Prostate gland (tissue), 2 donors: ENCODE data around the gene SMG5.

Experiments used
- POLR2AphosphoS5 ChIP-seq: sonication (generic); formaldehyde crosslinking; IDR thresholded peaks from one replicate; pipeline ENCODE4 v1.6.1; 2017; ENCODE audit warnings: antibody characterized with exemption
- TF ChIP-seq, protein P1 (sequence below), 4 experiments: fragments of 200-600 bp in 2 of 4; fragments of 450-650 bp in 2 of 4; sonication (generic) in 2 of 4; IDR thresholded peaks; 1 replicate in 3 of 4; 2 replicates in 1 of 4; pipeline ENCODE4 v1.5.1; 2016 to 2019; ENCODE audit warnings: antibody characterized with exemption in 4 of 4, mild to moderate bottlenecking in 2 of 4, moderate library complexity in 2 of 4

DNA sequence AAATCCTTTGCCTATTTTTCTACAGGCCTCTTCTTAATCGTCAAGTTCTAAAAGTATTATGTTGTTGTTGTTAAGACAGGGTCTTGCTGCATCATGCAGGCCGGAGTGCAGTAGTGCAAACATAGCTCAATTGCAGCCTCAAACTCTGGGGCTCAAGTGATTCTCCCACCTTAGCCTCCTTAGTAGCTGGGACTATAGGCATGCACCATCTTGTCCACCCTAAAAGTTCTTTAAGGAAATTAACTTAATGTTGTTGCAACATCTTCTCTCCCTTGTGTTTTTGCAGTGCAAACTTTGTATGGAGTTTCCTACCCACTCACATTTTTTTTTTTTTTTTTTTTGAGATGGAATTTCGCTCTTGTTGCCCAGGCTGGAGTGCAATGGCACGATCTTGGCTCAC, 20.6 kb upstream of the SMG5 start:
- TF ChIP-seq, protein P1, sequence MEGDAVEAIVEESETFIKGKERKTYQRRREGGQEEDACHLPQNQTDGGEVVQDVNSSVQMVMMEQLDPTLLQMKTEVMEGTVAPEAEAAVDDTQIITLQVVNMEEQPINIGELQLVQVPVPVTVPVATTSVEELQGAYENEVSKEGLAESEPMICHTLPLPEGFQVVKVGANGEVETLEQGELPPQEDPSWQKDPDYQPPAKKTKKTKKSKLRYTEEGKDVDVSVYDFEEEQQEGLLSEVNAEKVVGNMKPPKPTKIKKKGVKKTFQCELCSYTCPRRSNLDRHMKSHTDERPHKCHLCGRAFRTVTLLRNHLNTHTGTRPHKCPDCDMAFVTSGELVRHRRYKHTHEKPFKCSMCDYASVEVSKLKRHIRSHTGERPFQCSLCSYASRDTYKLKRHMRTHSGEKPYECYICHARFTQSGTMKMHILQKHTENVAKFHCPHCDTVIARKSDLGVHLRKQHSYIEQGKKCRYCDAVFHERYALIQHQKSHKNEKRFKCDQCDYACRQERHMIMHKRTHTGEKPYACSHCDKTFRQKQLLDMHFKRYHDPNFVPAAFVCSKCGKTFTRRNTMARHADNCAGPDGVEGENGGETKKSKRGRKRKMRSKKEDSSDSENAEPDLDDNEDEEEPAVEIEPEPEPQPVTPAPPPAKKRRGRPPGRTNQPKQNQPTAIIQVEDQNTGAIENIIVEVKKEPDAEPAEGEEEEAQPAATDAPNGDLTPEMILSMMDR (IDR thresholded peaks at IDR 0.05): no peak
- no peak for TF ChIP-seq POLR2AphosphoS5
